Neural cell (in vitro differentiated cells): Measurements from ENCODE around the gene KRT5. TPM values are rescaled to one million over a fixed set of nuclear protein-coding genes. Genes with fewer than 3 reads are reported as not detected.

Experiments
- H2AFZ ChIP-seq: fragments of 200-600, 300-800 bp; sonication (generic), shearing (Covaris generic); 2 replicates; pipeline ENCODE4 v1.6.0; 2014; ENCODE audit warnings: low read depth, mild to moderate bottlenecking, antibody characterized with exemption, low read length, moderate library complexity
- H3F3A ChIP-seq: fragments of 200-600 bp; shearing (Covaris generic); 2 replicates; pipeline ENCODE4 v1.6.1; 2016; ENCODE audit warnings: mild to moderate bottlenecking, moderate library complexity, mixed read lengths, antibody characterized with exemption, low read length; ENCODE audit not compliant: insufficient read depth, poor library complexity, severe bottlenecking
- H3K27ac ChIP-seq: fragments of 200-600, 300-800 bp; sonication (generic), shearing (Covaris generic); 2 replicates; pipeline ENCODE4 v1.5.1; 2014; ENCODE audit warnings: mild to moderate bottlenecking, low read length, moderate library complexity
- H3K27me3 ChIP-seq: fragments of 300-800, 200-600 bp; sonication (generic), shearing (Covaris generic); 2 replicates; pipeline ENCODE4 v1.6.0; 2014; ENCODE audit warnings: mild to moderate bottlenecking, low read depth, low read length, moderate library complexity; ENCODE audit not compliant: insufficient read depth
- H3K36me3 ChIP-seq: fragments of 300-800, 200-600 bp; sonication (generic), shearing (Covaris generic); 2 replicates; pipeline ENCODE4 v1.5.1; 2014; ENCODE audit warnings: mild to moderate bottlenecking, antibody characterized with exemption, low read length, moderate library complexity; ENCODE audit not compliant: insufficient read depth
- H3K4me2 ChIP-seq: fragments of 300-800, 200-600 bp; sonication (generic), shearing (Covaris generic); 2 replicates; pipeline ENCODE4 v1.6.0; 2014; ENCODE audit warnings: mild to moderate bottlenecking, low read length
- H3K4me3 ChIP-seq: fragments of 300-800, 200-600 bp; sonication (generic), shearing (Covaris generic); 2 replicates; pipeline ENCODE4 v1.5.1; 2014; ENCODE audit warnings: mild to moderate bottlenecking, low read length, moderate library complexity
- H3K79me2 ChIP-seq: fragments of 200-600 bp; shearing (Covaris generic); replicated peaks from 2 replicates; pipeline ENCODE4 v1.6.0; 2014; ENCODE audit warnings: mild to moderate bottlenecking, low read length, moderate library complexity; ENCODE audit not compliant: insufficient read depth
- H3K9ac ChIP-seq: fragments of 300-800, 200-600 bp; sonication (generic), shearing (Covaris generic); 2 replicates; pipeline ENCODE4 v1.6.1; 2016; ENCODE audit warnings: mild to moderate bottlenecking, low read length, mixed read lengths
- H3K9me2 ChIP-seq: fragments of 200-600 bp; shearing (Covaris generic); 2 replicates; pipeline ENCODE4 v1.6.1; 2016; ENCODE audit warnings: mild to moderate bottlenecking, low read length, mixed read lengths; ENCODE audit not compliant: insufficient read depth
- H3K9me3 ChIP-seq: fragments of 200-600, 300-800 bp; sonication (generic), shearing (Covaris generic); 2 replicates; pipeline ENCODE4 v1.6.1; 2016; ENCODE audit warnings: mild to moderate bottlenecking, mixed run types, low read length, moderate library complexity, mixed read lengths
- H4K20me1 ChIP-seq: fragments of 200-600 bp; shearing (Covaris generic); 2 replicates; pipeline ENCODE4 v1.6.1; 2016; ENCODE audit warnings: mild to moderate bottlenecking, mixed run types; ENCODE audit not compliant: insufficient read depth
- CTCF ChIP-seq: fragments of 450-650 bp; IDR thresholded peaks from 2 replicates; pipeline ENCODE4 v1.5.1; 2014; ENCODE audit warnings: antibody characterized with exemption, mild to moderate bottlenecking, moderate library complexity; ENCODE audit not compliant: poor library complexity, severe bottlenecking
- EP300 ChIP-seq: fragments of 450-650 bp; conservative IDR thresholded peaks from 2 replicates; pipeline ENCODE4 v1.6.1; 2014; ENCODE audit warnings: antibody characterized with exemption, mild to moderate bottlenecking, moderate library complexity; ENCODE audit not compliant: poor library complexity, severe bottlenecking
- EZH2 ChIP-seq: fragments of 200-600, 300-800 bp; shearing (Covaris generic), sonication (generic); IDR thresholded peaks from 2 replicates; pipeline ENCODE4 v1.6.1; 2014; ENCODE audit warnings: antibody characterized with exemption, low read length, borderline replicate concordance, mild to moderate bottlenecking; ENCODE audit not compliant: insufficient read depth, poor library complexity, severe bottlenecking
- MXI1 ChIP-seq: fragments of 450-650 bp; conservative IDR thresholded peaks from 2 replicates; pipeline ENCODE4 v1.6.1; 2014; ENCODE audit warnings: antibody characterized with exemption, mild to moderate bottlenecking; ENCODE audit not compliant: poor library complexity, severe bottlenecking
- POLR2AphosphoS5 ChIP-seq: IDR thresholded peaks from 2 replicates; pipeline ENCODE4 v1.6.1; 2012
- RAD21 ChIP-seq: fragments of 450-650 bp; conservative IDR thresholded peaks from 2 replicates; pipeline ENCODE4 v1.6.1; 2014; ENCODE audit warnings: antibody characterized with exemption, mild to moderate bottlenecking, moderate library complexity
- SMC3 ChIP-seq: fragments of 450-650 bp; conservative IDR thresholded peaks from 2 replicates; pipeline ENCODE4 v1.6.1; 2014; ENCODE audit warnings: antibody characterized with exemption, mild to moderate bottlenecking, moderate library complexity; ENCODE audit not compliant: poor library complexity
- TAF1 ChIP-seq: IDR thresholded peaks from 2 replicates; pipeline ENCODE4 v1.6.1; 2012; ENCODE audit warnings: low read depth
- polyA plus RNA-seq: library from polyadenylated mRNA; depleted of rRNA; stranded (reverse); fragments of >200 nt; gene quantifications from 2 replicates; pipeline ENCODE4 v1.2.3, GENCODE V29; 2014
- TF ChIP-seq, protein P1 (sequence below): IDR thresholded peaks from 2 replicates; pipeline ENCODE4 v1.6.1; 2012; ENCODE audit warnings: borderline replicate concordance

Gene KRT5
- polyA plus RNA-seq, 1 donor from 2014 or later = not detected

DNA sequence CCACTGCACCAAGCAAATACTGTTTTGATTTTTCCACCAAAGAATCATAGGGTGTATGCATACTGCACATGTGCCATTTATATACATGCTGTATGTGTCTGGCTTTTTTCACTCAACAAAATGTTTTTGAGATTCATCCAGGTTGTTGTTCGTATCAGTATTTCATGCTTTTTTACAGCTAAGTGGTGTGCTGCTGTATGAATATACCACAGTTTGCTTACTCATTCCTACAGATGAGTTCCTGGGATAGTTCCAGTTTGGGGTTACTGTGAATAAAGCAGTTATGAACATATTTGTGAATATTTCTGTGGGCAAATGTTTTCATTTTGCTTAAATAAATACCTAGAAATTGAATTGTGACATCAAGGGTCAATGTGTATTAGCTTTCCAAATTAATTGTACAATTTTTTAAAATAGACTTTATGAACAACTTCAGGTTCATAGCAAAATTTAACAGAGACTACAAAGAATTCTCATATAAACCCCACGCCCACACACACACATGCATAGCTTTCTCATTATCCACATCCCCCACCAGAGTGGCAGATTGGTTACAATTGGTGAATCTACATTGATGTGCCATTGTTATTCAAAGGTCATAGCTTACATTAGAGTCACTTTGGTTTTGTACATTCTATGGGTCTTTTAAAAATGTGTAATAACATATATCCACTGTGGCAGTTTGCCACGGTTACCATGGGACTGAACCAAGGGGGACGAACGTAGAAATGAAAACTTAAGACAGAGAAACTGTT is 20.2 kb downstream of the KRT5 start:
- Histone ChIP-seq H2AFZ (no peak overlapping the region), H3K36me3 (no peaks in the 10 kb centered on the region), H4K20me1 (no peaks in the 10 kb centered on the region), H3K79me2 (no peaks in the 10 kb centered on the region), H3K9me2 (no peaks in the 10 kb centered on the region), H3K4me2 (no peak overlapping the region), H3K27me3 (no peaks in the 10 kb centered on the region), H3K9me3 (no peaks in the 10 kb centered on the region), H3K4me3 (no peak overlapping the region), H3K9ac (no peak overlapping the region), H3F3A (no peaks in the 10 kb centered on the region), H3K27ac (no peak overlapping the region)
- no peak for TF ChIP-seq POLR2AphosphoS5

- Histone ChIP-seq H3K4me2 (no peak overlapping the region), H3K27me3 (no peaks in the 10 kb centered on the region), H3K9me3 (no peaks in the 10 kb centered on the region), H3K27ac (no peak overlapping the region), H3K4me3 (no peak overlapping the region), H3K36me3 (no peaks in the 10 kb centered on the region), H2AFZ (no peak overlapping the region), H3K79me2 (no peaks in the 10 kb centered on the region), H3F3A (no peaks in the 10 kb centered on the region), H3K9me2 (no peaks in the 10 kb centered on the region), H3K9ac (no peak overlapping the region), H4K20me1 (no peaks in the 10 kb centered on the region)
- no peak for TF ChIP-seq RAD21
- TF ChIP-seq EP300 = no peak
- no peak for TF ChIP-seq CTCF
- no peak for TF ChIP-seq TAF1
- TF ChIP-seq, protein P1, sequence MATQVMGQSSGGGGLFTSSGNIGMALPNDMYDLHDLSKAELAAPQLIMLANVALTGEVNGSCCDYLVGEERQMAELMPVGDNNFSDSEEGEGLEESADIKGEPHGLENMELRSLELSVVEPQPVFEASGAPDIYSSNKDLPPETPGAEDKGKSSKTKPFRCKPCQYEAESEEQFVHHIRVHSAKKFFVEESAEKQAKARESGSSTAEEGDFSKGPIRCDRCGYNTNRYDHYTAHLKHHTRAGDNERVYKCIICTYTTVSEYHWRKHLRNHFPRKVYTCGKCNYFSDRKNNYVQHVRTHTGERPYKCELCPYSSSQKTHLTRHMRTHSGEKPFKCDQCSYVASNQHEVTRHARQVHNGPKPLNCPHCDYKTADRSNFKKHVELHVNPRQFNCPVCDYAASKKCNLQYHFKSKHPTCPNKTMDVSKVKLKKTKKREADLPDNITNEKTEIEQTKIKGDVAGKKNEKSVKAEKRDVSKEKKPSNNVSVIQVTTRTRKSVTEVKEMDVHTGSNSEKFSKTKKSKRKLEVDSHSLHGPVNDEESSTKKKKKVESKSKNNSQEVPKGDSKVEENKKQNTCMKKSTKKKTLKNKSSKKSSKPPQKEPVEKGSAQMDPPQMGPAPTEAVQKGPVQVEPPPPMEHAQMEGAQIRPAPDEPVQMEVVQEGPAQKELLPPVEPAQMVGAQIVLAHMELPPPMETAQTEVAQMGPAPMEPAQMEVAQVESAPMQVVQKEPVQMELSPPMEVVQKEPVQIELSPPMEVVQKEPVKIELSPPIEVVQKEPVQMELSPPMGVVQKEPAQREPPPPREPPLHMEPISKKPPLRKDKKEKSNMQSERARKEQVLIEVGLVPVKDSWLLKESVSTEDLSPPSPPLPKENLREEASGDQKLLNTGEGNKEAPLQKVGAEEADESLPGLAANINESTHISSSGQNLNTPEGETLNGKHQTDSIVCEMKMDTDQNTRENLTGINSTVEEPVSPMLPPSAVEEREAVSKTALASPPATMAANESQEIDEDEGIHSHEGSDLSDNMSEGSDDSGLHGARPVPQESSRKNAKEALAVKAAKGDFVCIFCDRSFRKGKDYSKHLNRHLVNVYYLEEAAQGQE = no peak
- TF ChIP-seq MXI1 = no peak
- no peak for TF ChIP-seq POLR2AphosphoS5
- TF ChIP-seq EZH2 = no peak
- no peak for TF ChIP-seq SMC3
These were observed 21.2 kb downstream of the KRT5 start for GRCh38 chr12:52498946-52499345.
